ENCODE results near the gene ABCF2. TPM values are rescaled to one million over a fixed set of nuclear protein-coding genes. Genes with fewer than 3 reads are reported as not detected.

Gene ABCF2
- total and polyA plus RNA-seq, 2 donors (not counting 1 experiment from before 2014, with no cell fraction given): 16.1 to 30.2 TPM

GRCh38 chr7:151237244-151238189, 10.5 kb upstream of the ABCF2 start:
- CTCF ChIA-PET: interaction anchor here (1.3 to 1.4 kb wide), 2 partner anchors 8 to 10 kb away, joined by 4 to 5 read pairs; no protein-coding TSS in a partner anchor

More at GRCh38 chr7:151237244-151238189, 10.5 kb upstream of the ABCF2 start:
- DNase-seq (no peak), ATAC-seq (ENCODE audit: low read depth) (no peak)
- H3K4me3 ChIP-seq (ENCODE audit: control extremely low read depth in 1 of 5, extremely low read depth in 1 of 5, insufficient read depth in 1 of 5, low read depth in 2 of 5, low read length in 4 of 5): no peak overlapping the region
- no peak overlapping the region for H3K4me2 ChIP-seq (replicated peaks; ENCODE audit: low read depth, low read length, poor library complexity, severe bottlenecking)
- POLR2A ChIA-PET: no interaction called here
- TF ChIP-seq CTCF (IDR thresholded peaks at IDR 0.05) (no peak), EZH2 (IDR thresholded peaks at IDR 0.05; ENCODE audit: borderline replicate concordance, insufficient read depth, low read depth, low read length, poor library complexity, severe bottlenecking) (no peak)
- H3K27me3 ChIP-seq (replicated peaks in 1 of 4; ENCODE audit: control extremely low read depth in 1 of 4, control insufficient read depth in 3 of 4, insufficient read depth in 4 of 4, low read length in 3 of 4): no peaks in the 10 kb centered on the region
- H3K27ac ChIP-seq (ENCODE audit: low read length in 2 of 2): no peak overlapping the region
- H3K9ac ChIP-seq (ENCODE audit: low read length): no peak overlapping the region
- Mint-ChIP-seq H3K27me3 (no peaks in the 10 kb centered on the region), H3K4me3 (no peak overlapping the region), H3K9me3 (ENCODE audit: insufficient read depth) (no peaks in the 10 kb centered on the region), H3K27ac (no peak overlapping the region), H3K4me1 (peaks cover 22% of the 10 kb centered on the region)
- no peak overlapping the region for H2AFZ ChIP-seq (ENCODE audit: insufficient read depth, low read depth, low read length, poor library complexity, severe bottlenecking)
- peaks cover 28% of the 10 kb centered on the region for H3K79me2 ChIP-seq (ENCODE audit: control insufficient read depth, insufficient read depth, low read length)
- H4K20me1 ChIP-seq (ENCODE audit: control insufficient read depth, insufficient read depth, low read length, poor library complexity, severe bottlenecking): peaks cover 42% of the 10 kb centered on the region
- H3K9me3 ChIP-seq (ENCODE audit: control extremely low read depth in 1 of 3, control insufficient read depth in 2 of 3, insufficient read depth in 1 of 3, low read length in 2 of 3): no peaks in the 10 kb centered on the region
- WGBS (ENCODE audit: insufficient coverage): 98% methylated on average over 39 of the region's 44 CpGs
- H3K36me3 ChIP-seq (replicated peaks in 1 of 2; ENCODE audit: control extremely low read depth in 1 of 2, control insufficient read depth in 1 of 2, extremely low read depth in 1 of 2, insufficient read depth in 2 of 2, low read length in 1 of 2): peaks cover 0 to 27% of the 10 kb centered on the region in 2 experiments
- intact Hi-C loops (cut with micrococcal nuclease): no loop called here
- peaks cover 12 to 16% of the 10 kb centered on the region in 2 donors for H3K4me1 ChIP-seq (ENCODE audit: control insufficient read depth in 2 of 2, insufficient read depth in 2 of 2, low read length in 2 of 2)
